Body of pancreas (tissue), 4 donors: ENCODE results near the gene FOXD3. TPM values are rescaled to one million over a fixed set of nuclear protein-coding genes. Genes with fewer than 3 reads are reported as not detected.

Source experiments
- ATAC-seq: fragments of 150-250 bp; one replicate; pipeline ENCODE4 v1.9.1; 2016
- DNase-seq, 4 donors: peaks; one replicate each; pipeline ENCODE4 v3.0.0-alpha.2; 2019
- H3K27ac ChIP-seq, 4 donors: fragments of 200-600 bp; sonication (generic); 1 replicate in 3 of 4; 2 replicates in 1 of 4; pipeline versions ENCODE4 v1.5.1 to v1.6.1; 2016 to 2019; ENCODE audit warnings: mild to moderate bottlenecking in 1 of 4, mixed read lengths in 1 of 4, moderate library complexity in 1 of 4
- H3K27me3 ChIP-seq, 2 donors: fragments of 200-600 bp; sonication (generic); one replicate each; pipeline ENCODE4 v1.6.0; 2016; ENCODE audit warnings: mild to moderate bottlenecking in 1 of 2
- H3K36me3 ChIP-seq, 2 donors: fragments of 200-600 bp; sonication (generic); replicated peaks in 1 of 2; 2 replicates each; pipeline ENCODE4 v1.5.1; 2016; ENCODE audit warnings: low read depth in 2 of 2; ENCODE audit not compliant: insufficient read depth in 1 of 2
- H3K4me1 ChIP-seq: fragments of 200-600 bp; sonication (generic); one replicate; pipeline ENCODE4 v1.6.0; 2016
- H3K4me3 ChIP-seq, 2 donors: fragments of 200-600 bp; sonication (generic); 1 replicate in 1 of 2; 2 replicates in 1 of 2; pipeline ENCODE4 v1.5.1; 2016 to 2019
- H3K9me3 ChIP-seq, 3 donors: fragments of 200-600 bp; sonication (generic); 1 replicate in 2 of 3; 2 replicates in 1 of 3; pipeline ENCODE4 v1.5.1; 2016
- POLR2A ChIP-seq, 3 donors: fragments of 450-650 bp; IDR thresholded peaks; one replicate each; pipeline ENCODE4 v1.6.1; 2016; ENCODE audit warnings: antibody characterized with exemption in 3 of 3, mild to moderate bottlenecking in 2 of 3
- WGBS, 2 donors: methylation state at CpG; one replicate each; pipeline ENCODE4 v1.1.5; 2017; 5-methylcytosine and 5-hydroxymethylcytosine counted together
- intact Hi-C: fragments of 100-400 bp; cut with DNase I; formaldehyde crosslinking; loops from one replicate; pipeline ENCODE4 v1.15.1; 2023
- total RNA-seq, 2 donors: library from RNA; depleted of rRNA; stranded (reverse); fragments of >200 nt; gene quantifications; one replicate each; pipeline ENCODE4 v1.1.0, GENCODE V29; 2016
- TF ChIP-seq, protein P1 (sequence below), 7 experiments: fragments of 450-650 bp in 4 of 7; fragments of 200-600 bp in 3 of 7; sonication (generic) in 3 of 7; IDR thresholded peaks; one replicate each; pipeline ENCODE4 v1.5.1; 2016 to 2019; ENCODE audit warnings: antibody characterized with exemption in 7 of 7

The FOXD3 gene
- total RNA-seq, 2 donors from 2014 or later = 0.26 TPM; not detected in 1

DNA sequence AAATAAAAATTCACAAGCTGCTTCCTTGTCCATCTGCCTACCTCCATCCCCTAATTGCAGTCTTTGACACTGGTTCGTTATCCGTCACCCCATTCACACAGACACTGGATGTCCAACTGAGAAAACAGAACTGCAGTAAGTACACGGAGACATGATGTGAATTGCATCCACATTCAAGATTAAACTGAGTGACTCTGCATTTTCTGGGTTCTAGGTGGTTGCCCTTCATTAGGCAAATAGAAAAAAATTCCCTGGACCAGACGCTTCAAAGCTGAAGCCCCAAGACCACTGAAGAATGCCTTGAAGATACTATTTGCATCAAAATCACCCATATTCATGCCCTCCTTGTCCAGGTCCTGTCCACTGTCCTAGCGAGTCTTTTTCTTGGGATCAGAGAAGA is 37.2 kb downstream of the FOXD3 start:
- Histone ChIP-seq H3K4me3 (no peak overlapping the region), H3K4me1 (no peaks in the 10 kb centered on the region), H3K27ac (no peak overlapping the region), H3K9me3 (no peaks in the 10 kb centered on the region), H3K36me3 (no peaks in the 10 kb centered on the region), H3K27me3 (no peaks in the 10 kb centered on the region)
- TF ChIP-seq POLR2A (IDR thresholded peaks at IDR 0.05) = no peak
- DNase-seq (no peak), ATAC-seq (no peak)
- intact Hi-C loops = no loop called here
- 79 to 82% methylated on average over 5 of the region's 5 CpGs for WGBS, 2 donors

DNA sequence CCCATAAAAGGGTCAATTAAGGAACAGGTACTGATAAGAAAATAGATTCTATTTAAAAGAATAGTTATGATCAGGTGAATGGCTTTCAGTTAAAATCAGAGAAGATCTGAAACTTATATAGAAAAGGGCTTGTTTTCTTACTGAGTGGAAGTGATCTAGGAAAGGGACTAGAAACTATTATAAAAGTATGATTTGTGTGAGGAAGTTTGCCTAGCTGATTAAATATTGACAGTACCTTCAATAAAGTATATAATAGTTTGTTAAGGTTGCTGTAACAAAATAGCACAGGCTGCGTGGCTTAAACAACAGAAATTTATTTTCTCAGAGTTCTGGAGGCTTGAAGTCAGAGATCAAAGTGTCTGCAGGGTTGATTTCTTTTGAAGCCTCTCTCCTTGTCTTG is 39.7 kb downstream of the FOXD3 start:
- 61 to 65% methylated on average over 1 of the region's 1 CpG for WGBS, 2 donors
- TF ChIP-seq, protein P1, sequence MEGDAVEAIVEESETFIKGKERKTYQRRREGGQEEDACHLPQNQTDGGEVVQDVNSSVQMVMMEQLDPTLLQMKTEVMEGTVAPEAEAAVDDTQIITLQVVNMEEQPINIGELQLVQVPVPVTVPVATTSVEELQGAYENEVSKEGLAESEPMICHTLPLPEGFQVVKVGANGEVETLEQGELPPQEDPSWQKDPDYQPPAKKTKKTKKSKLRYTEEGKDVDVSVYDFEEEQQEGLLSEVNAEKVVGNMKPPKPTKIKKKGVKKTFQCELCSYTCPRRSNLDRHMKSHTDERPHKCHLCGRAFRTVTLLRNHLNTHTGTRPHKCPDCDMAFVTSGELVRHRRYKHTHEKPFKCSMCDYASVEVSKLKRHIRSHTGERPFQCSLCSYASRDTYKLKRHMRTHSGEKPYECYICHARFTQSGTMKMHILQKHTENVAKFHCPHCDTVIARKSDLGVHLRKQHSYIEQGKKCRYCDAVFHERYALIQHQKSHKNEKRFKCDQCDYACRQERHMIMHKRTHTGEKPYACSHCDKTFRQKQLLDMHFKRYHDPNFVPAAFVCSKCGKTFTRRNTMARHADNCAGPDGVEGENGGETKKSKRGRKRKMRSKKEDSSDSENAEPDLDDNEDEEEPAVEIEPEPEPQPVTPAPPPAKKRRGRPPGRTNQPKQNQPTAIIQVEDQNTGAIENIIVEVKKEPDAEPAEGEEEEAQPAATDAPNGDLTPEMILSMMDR (IDR thresholded peaks at IDR 0.05) = no peak
- no peak for TF ChIP-seq POLR2A (IDR thresholded peaks at IDR 0.05)
- Histone ChIP-seq H3K27ac (no peak overlapping the region), H3K4me3 (no peak overlapping the region), H3K9me3 (no peaks in the 10 kb centered on the region), H3K36me3 (no peaks in the 10 kb centered on the region), H3K4me1 (peaks cover 5% of the 10 kb centered on the region), H3K27me3 (no peaks in the 10 kb centered on the region)
- ATAC-seq (no peak), DNase-seq (no peak)
- intact Hi-C loops = no loop called here

DNA sequence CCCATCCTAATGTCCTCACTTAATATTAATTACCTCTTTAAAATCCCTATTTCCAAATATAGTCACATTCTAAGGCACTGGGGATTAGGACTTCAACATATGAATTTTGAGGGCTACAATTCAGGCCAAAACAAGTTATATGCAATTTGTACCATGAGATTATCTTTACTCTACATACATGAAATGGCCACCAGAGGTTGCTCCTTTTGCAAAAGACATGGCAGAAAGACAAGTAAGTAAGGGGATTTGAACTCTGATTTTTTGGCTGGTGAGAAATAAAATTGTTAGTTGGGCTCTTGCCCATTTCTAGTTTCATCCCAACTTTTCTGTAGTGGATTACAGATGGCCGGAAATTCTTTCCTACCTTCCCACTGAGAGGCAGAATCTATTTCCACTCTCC is 40.2 kb downstream of the FOXD3 start:
- intact Hi-C loops = no loop called here
- WGBS, 2 donors = 78 to 85% methylated on average over 1 of the region's 1 CpG

DNA sequence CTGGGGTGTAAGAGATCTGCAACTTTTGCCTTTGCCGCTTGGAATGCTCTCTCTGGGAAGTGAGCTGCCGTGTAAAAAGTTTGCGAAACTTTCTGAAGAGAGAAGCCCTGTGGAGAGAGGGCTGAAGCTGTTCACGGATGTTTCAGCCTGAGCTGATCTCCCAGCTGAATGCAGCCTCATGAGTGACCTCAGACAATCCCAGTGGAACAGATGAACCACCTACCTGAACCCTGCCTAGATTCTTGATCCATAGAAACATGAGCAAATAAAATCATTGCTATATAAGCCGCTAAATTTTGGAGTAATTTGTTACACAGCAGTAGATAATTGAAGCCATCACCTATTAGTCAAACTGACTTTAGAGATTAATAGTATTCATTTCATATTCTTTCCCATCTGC is 40.6 kb downstream of the FOXD3 start:
- intact Hi-C loops = no loop called here

More for the DNA sequence above, 40.2 kb downstream of the FOXD3 start:
- Histone ChIP-seq H3K4me3 (no peak overlapping the region), H3K27ac (no peak overlapping the region), H3K36me3 (no peaks in the 10 kb centered on the region), H3K27me3 (no peaks in the 10 kb centered on the region), H3K9me3 (no peaks in the 10 kb centered on the region), H3K4me1 (peaks cover 6% of the 10 kb centered on the region)
- TF ChIP-seq POLR2A (IDR thresholded peaks at IDR 0.05) = no peak
- TF ChIP-seq, protein P1 (IDR thresholded peaks at IDR 0.05) = no peak
- DNase-seq (no peak), ATAC-seq (no peak)

DNA sequence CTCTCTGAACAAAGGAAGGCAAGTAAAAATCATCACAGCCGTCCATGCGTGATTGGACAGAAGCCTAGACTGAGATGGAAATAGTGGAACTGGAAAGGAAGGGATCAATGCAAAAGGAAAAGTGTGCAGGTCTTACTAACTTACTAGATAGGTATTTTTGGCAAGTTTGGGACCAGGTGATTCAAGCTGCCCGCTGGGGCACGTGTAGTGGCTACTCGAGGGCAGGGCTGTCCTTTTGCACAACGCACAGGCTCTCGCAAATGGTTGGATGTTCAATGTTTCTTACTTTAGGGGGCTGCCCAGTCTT is 44.5 kb downstream of the FOXD3 start:
- ATAC-seq (no peak), DNase-seq (no peak)
- Histone ChIP-seq H3K36me3 (peaks cover 0 to 2% of the 10 kb centered on the region in 2 donors), H3K4me3 (no peak overlapping the region), H3K4me1 (peaks cover 12% of the 10 kb centered on the region), H3K27ac (peak overlapping the region; percentile 29 to 83 (median 76)), H3K9me3 (no peaks in the 10 kb centered on the region), H3K27me3 (no peaks in the 10 kb centered on the region)
- intact Hi-C loops = no loop called here
- WGBS, 2 donors = 89 to 91% methylated on average over 7 of the region's 7 CpGs
- TF ChIP-seq, protein P1 (IDR thresholded peaks at IDR 0.05) = no peak
- no peak for TF ChIP-seq POLR2A (IDR thresholded peaks at IDR 0.05)

More for the DNA sequence above, 40.6 kb downstream of the FOXD3 start:
- DNase-seq (no peak), ATAC-seq (no peak)
- WGBS, 2 donors = 90 to 96% methylated on average over 5 of the region's 5 CpGs
- no peaks in the 10 kb centered on the region for H3K36me3 ChIP-seq
- H3K9me3 ChIP-seq = no peaks in the 10 kb centered on the region
- H3K4me3 ChIP-seq = no peak overlapping the region
- H3K4me1 ChIP-seq = peaks cover 6% of the 10 kb centered on the region
- H3K27me3 ChIP-seq = no peaks in the 10 kb centered on the region
- no peak for TF ChIP-seq POLR2A (IDR thresholded peaks at IDR 0.05)
- TF ChIP-seq, protein P1 (IDR thresholded peaks at IDR 0.05) = no peak
- no peak overlapping the region for H3K27ac ChIP-seq
